Upper lobe of right lung (tissue), 1 donor: ENCODE data around the gene TIAM1. TPM values are rescaled to one million over a fixed set of nuclear protein-coding genes. Genes with fewer than 3 reads are reported as not detected.

ENCODE experiments used
- ATAC-seq: fragments of 200-7000 bp; cut with Tn5 transposase; one replicate; pipeline ENCODE4 v1.9.1; 2020; ENCODE audit warnings: mild to moderate bottlenecking, moderate library complexity
- DNase-seq: peaks from one replicate; pipeline ENCODE4 v3.0.0-alpha.2; 2020
- H3K27ac ChIP-seq: fragments of 200-600 bp; one replicate; pipeline ENCODE4 v1.8.0; 2022
- H3K27me3 ChIP-seq: fragments of 200-600 bp; one replicate; pipeline ENCODE4 v1.8.0; 2022; ENCODE audit warnings: mild to moderate bottlenecking
- H3K36me3 ChIP-seq: fragments of 200-600 bp; one replicate; pipeline ENCODE4 v1.8.0; 2022
- H3K4me1 ChIP-seq: fragments of 200-600 bp; one replicate; pipeline ENCODE4 v1.8.0; 2022
- H3K4me3 ChIP-seq: fragments of 200-600 bp; one replicate; pipeline ENCODE4 v1.8.0; 2022; ENCODE audit warnings: mild to moderate bottlenecking
- H3K9me3 ChIP-seq: fragments of 200-600 bp; one replicate; pipeline ENCODE4 v1.8.0; 2022
- CTCF ChIP-seq: fragments of 200-600 bp; IDR thresholded peaks from one replicate; pipeline ENCODE4 v1.8.0; 2022; ENCODE audit warnings: antibody characterized with exemption
- intact Hi-C: fragments of 100-400 bp; cut with DNase I; formaldehyde crosslinking; loops from one replicate; pipeline ENCODE4 v1.11.0; 2022
- total RNA-seq: library from RNA; stranded (reverse); fragmentation: NEBNext Ultra II Directional; extraction: Animal tissue kit (Norgen Biotek cat#: 25700); gene quantifications from one replicate; pipeline ENCODE4 v1.2.1, GENCODE V29; 2021
- donor health status: DM: no; HTN: yes; CAD: no; lungs with severe emphysema.

The TIAM1 gene
- total RNA-seq, 1 donor from 2014 or later, result 27.3 TPM

- H3K27me3 ChIP-seq, result no peaks in the 10 kb centered on the region
- H3K4me1 ChIP-seq, result peaks cover 19% of the 10 kb centered on the region
- no peak for TF ChIP-seq CTCF
- no peak overlapping the region for H3K4me3 ChIP-seq
- H3K36me3 ChIP-seq, result no peaks in the 10 kb centered on the region
- no peak for ATAC-seq
- no peak overlapping the region for H3K27ac ChIP-seq
- intact Hi-C loops, result no loop called here
- no peaks in the 10 kb centered on the region for H3K9me3 ChIP-seq
- no peak for DNase-seq
These were observed 233.0 kb downstream of the TIAM1 start for GRCh38 chr21:31111093-31111492.

GRCh38 chr21:31110430-31110829 lies 233.6 kb downstream of the TIAM1 start:
- intact Hi-C loops, result no loop called here
- Histone ChIP-seq H3K9me3 (no peaks in the 10 kb centered on the region), H3K4me3 (no peak overlapping the region), H3K36me3 (no peaks in the 10 kb centered on the region), H3K27ac (no peak overlapping the region), H3K27me3 (no peaks in the 10 kb centered on the region), H3K4me1 (peaks cover 19% of the 10 kb centered on the region)
- ATAC-seq (no peak), DNase-seq (no peak)
- no peak for TF ChIP-seq CTCF

- peaks cover 24% of the 10 kb centered on the region for H3K4me1 ChIP-seq
- H3K36me3 ChIP-seq, result no peaks in the 10 kb centered on the region
- DNase-seq, result no peak
- intact Hi-C loops, result no loop called here
- H3K9me3 ChIP-seq, result no peaks in the 10 kb centered on the region
- peak; percentile 86 for ATAC-seq
- no peak for TF ChIP-seq CTCF
- no peaks in the 10 kb centered on the region for H3K27me3 ChIP-seq
- no peak overlapping the region for H3K4me3 ChIP-seq
- H3K27ac ChIP-seq, result no peak overlapping the region
These were observed 236.2 kb downstream of the TIAM1 start for GRCh38 chr21:31107871-31108270.

GRCh38 chr21:31107176-31107785 lies 236.8 kb downstream of the TIAM1 start:
- no peak for TF ChIP-seq CTCF
- intact Hi-C loops, result no loop called here
- H3K27me3 ChIP-seq, result no peaks in the 10 kb centered on the region
- DNase-seq (no peak), ATAC-seq (no peak)
- no peak overlapping the region for H3K4me3 ChIP-seq
- no peaks in the 10 kb centered on the region for H3K9me3 ChIP-seq
- no peaks in the 10 kb centered on the region for H3K36me3 ChIP-seq
- H3K4me1 ChIP-seq, result peaks cover 24% of the 10 kb centered on the region
- no peak overlapping the region for H3K27ac ChIP-seq

GRCh38 chr21:31103571-31104265 lies 240.3 kb downstream of the TIAM1 start:
- Histone ChIP-seq H3K36me3 (no peaks in the 10 kb centered on the region), H3K27me3 (no peaks in the 10 kb centered on the region), H3K27ac (no peak overlapping the region), H3K9me3 (no peaks in the 10 kb centered on the region), H3K4me3 (no peak overlapping the region), H3K4me1 (peaks cover 23% of the 10 kb centered on the region)
- ATAC-seq, result no peak
- intact Hi-C loops, result no loop called here
- TF ChIP-seq CTCF, result no peak
- DNase-seq, result no peak
